GM19463 (cell line): ENCODE data around the gene HOXB6.

Experiments
- ATAC-seq: cut with Tn5 transposase; IDR thresholded peaks from one replicate; pipeline ENCODE4 v1.9.1; 2021; ENCODE audit warnings: mild to moderate bottlenecking, moderate library complexity; ENCODE audit not compliant: unreplicated experiment

The HOXB6 gene

DNA sequence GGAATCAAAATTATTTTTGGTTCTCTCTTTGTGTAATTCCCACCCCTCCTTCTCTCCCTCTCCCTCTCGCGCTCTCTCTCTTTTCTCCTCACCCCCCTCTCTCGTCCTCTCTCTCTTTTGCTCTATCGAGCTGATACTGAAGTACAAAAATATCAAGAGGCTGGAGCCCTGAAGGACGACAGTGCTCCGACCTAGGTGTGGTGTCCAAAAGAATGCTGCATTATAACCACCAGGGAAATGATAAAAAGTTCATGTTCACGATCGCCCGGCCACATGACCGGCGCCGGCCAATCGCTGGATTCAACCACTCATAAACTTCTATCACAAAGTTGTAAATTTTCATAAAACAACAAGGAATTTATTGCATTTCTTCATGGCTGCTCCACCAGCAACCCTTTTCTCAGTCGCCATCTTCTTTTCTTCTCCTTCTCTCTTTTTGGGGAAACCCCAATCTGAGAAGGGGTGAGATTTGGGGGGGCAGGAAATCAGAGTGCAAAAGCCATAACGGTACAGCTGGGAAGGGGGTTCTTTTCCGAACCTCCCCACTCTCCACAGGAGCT is at the start of gene HOXB6:
Gene HOXB6 (minus strand): TSS at position 217 of the 560 bp plus-strand sequence. CDS start 6,836 bp downstream, outside the sequence.
- no peak for ATAC-seq

DNA sequence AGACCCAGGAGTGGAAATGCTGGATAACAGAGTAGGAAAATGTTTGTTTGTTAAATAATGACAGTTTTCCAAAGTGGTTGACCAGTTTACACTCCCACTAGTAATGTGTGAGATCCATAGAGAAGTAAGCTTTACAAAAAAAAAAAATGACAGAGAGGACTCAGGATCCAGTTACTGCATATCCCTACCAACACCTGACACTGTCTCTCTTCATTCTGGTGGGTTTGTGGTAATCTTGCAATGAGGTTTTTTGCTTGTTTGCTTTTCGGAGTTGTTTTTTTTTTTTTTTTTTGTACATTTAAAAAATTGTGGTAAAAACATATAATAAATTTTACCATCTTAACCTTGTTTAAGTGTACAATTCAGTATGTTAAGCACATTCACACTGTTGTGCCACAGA is 45.0 kb upstream of the HOXB6 start:
- ATAC-seq = no peak

DNA sequence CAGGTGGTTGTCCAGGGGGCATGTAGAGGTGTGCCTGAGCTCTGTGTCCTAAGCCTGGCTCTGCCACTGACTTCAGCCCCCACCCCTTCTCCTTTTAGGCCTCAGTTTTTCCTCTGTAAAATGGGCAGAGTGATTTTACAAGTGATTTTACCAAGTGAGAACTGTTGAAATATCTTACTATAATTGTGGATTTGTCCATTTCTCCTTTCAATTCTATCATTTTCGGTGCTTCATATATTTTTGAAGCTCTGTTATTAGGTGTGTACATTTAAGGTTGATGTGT is 43.1 kb upstream of the HOXB6 start:
- ATAC-seq = no peak

DNA sequence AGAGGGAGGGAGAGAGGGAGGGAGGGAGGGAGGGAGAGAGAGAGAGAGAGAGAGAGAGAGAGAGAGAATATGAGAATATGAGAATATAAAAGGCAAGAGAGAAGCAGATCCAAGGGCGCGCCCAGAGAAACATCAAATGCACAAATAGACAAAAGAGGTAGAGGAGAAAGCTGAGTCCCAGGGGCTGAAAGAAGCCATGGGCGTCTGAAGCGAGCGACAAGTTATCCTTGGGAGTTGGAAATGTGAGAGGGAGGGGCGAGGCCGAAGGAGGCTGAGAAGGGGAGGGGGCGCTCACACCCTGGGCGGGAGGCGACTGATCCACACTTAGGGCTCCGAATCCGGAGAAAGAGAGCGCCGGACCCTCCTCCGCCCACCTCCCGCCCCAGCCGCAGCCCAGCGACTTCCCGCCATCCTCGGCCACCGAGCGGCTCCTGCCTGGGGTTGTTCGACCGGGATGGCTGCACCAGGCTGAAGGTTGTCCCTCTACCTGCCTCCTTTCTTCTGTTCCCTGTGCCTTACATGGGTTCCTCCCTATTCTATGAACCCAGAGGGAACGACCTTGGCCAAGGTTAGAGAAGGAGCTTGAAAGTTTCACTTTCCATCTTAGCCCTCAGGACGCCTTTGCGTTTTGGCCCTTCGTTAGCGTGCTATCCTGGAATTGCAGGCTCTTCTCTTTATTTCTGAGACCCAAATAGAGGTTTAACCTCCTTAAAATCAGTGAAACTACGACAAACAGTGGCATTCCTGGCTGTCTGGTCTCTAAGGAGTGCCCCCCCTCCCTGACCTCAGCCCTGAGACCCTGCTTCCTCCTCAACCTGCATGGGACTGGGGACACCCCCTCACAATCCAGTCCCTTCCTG is 42.5 kb upstream of the HOXB6 start:
- no peak for ATAC-seq

DNA sequence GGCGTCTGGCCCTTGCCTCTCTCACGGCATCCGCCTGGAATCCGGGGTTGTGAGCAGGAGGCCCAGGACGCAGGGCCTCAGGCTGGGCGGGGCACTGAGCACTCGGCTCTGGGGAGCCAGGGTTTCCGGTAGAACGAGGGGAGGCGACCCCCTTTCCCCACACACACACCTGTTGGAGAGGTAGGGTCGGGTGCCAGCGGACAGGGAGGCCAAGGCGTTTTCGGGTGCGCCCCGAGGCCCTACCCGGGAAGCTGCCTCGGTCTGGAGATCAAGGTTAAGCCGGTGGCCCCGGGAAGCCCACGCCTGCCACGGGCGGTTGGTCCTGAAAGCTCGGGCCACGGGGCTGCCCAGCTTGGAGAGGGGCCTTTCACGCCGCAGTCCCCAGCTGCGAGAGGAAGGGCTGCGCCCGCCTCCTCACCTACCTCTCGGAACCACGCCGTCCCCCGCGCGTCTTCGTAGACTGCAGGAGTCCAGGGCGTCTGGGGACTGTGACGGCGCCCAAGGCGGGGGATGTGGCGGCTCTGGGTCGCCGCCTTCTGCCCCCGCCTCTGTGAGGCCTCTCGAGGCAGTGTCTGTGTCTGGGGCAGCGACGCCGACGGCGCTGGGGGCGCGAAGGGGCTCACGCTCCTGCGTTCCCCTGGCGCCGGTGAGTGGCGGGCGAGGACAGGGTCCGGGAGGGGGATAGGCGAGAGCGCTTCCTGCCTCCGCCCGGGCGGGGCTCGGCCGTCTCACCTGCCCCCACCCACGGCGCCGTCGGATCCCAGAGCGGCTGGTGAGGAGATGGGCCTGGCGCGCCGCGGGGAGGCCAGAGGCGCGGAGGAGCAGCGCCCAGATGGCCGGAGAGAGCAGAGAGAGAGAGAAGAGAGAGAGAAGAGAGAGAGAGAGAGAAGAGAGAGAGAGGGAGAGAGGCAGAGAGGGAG is 41.7 kb upstream of the HOXB6 start:
- ATAC-seq = no peak

DNA sequence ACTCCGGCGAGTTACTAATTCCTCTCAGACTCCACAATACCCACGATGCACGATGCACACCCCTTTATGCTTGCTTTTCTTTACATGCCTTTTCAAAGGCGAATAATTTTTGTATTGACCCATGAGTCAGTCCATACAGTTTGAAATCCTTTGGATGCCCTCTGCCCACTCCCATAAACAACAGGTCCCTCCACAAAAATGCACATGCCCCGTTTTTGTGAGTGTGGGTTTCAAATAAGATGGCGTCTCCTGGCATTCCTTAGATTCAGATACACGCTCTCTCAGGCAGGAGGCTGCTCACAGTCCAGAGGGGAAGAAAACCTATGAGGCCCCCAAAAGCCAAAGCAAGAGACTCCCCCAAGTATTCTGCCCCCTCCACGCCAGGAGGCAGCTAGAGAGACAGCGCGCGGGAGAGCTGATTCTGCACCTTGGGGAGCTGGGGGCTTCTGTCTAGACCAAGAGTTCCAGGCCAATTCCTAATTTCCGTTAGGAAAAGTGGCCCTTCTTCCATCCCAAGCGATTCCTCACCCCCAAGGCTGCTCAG is 40.9 kb upstream of the HOXB6 start:
- no peak for ATAC-seq

DNA sequence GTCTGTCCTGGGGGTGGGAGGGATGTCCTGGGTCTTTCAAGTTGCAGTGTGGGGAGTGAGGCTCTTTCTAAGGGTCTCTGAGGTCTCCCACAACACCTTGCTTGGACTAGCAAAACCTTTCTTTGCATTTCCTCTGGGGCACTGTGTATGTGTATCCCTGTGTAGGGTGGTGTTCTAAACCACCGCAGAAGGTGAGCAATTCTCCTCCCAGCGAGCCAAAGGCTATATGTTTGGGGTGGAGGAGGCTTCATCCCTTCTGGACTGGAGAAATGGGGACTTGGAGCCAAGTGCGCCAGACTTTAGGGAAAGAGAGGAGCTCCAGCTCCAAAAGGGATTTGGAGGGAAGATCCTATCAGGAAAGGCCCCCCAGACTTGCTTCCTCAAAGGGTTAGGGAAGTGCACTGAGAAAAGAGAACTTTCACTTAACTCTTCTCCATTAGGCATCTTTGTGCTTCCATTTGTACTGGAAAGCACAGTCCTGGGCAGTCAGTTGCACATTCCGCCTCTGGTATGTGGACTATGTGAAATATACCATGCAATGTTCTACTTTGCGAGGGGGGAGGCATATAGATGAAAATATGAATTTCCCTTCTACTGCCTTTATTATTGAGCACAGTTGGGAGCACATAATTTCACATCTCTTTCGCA is 40.2 kb upstream of the HOXB6 start:
- ATAC-seq = no peak

DNA sequence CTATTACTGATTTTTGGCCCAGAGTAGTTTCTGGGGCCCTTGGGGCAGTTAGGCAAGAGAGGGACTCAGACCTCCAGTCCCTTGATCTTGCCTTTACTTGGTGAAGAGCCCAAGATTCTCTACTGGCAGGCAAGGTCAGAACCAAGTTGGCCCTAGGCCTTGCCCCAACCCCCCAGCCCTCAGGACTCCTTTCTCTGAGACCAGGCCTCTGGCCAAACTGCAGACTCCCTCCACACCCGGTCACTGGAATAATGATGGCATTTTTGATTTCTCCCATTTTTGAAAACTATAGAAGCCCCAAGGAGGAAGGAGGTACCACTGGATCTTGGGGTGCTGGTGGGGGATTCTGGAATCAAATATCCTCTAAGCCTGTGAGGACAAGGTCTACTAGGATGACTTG is 39.4 kb upstream of the HOXB6 start:
- ATAC-seq = no peak

DNA sequence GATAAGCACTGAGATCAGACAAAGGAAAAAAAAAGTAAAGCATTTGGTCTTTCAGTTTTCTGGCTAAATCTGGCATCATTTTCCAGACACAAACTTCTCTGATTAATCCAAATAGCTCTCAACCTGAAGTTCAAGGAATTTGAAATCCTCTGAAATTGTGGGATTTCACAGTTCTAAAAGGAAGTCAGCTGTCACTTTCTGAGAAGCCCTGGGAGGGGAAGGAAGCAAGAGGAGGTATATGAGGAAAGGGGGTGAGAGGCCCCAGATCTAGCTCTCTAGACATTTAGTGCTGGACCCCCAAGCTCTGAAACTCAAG is 38.9 kb upstream of the HOXB6 start:
- ATAC-seq = no peak

DNA sequence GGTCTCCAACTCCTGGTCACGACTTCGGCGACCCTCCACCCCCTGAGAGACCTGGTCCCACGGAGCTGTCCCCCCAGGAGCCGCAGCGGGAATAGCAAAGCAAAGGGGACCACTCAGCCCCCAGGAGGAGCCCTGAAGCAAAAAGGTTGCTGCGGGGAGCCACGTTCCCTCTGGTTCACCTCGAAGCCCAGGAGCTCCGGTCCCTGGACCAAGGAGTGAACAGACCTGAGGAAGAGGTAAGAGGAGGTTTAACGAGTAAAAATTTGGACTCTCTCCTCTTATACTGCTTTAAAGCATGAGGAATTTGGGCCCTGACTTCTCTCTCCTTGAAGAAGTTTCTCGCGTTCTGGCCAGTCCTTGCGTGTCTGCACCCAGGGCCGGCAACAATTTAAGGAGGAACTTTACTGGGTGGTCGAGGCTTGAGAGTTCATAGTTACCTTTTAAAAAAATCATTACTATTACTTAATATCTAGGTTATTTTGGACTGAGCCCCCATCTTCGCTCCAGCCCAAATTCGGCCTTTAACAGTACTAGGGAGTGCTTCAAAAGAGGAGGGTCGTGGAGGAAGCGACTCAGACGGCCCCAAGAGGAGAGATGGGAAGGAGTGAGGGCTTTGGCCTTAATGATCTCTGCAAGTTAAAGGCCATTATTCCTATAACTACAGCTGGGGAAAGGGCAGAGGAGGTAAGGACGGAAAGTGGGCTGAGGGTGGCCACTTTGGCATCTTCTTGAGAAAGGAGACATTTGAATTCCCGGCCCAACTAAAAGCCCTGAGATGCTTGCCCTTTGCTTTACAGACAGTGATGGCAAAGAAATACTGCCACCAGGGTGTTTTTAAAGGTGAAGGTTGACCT is 38.3 kb upstream of the HOXB6 start:
- no peak for ATAC-seq

DNA sequence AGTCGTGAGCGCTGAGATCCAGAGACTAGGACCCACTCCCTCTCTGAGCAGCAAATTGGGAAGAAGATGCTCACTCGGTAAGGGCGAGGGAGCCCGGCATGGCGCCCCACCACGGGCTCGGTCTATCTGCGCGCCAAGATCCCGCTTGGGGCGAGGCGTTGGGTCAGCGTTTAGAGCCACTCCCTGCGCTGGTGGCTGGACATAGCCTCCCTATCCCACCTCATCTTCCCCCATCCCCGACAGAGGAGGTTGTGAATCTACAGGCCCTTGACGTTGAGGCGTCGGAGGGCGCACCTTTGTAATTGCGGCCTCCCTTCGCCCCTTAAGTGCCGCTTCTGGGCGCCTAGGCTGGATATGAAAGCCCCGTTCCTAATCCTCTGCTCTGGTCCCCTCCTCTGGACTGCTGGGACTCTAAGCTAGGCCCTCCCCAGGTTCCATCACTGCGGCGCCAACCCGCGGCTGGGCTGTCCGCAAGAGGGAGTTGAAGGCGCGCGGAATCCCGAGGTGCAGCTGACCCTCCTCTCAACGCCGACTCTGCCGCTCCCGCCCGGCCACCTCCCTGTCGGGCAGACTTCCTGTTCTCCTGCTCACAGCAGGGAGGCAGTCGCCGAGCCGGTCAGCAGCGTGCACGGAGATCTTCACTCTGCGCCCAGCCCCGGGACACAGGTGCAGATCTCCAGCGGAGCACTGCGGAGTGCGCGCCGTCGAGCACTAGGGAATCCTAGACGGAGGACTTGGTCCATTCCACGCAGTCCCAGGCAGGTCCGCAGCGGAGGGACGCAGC is 37.5 kb upstream of the HOXB6 start:
- no peak for ATAC-seq

DNA sequence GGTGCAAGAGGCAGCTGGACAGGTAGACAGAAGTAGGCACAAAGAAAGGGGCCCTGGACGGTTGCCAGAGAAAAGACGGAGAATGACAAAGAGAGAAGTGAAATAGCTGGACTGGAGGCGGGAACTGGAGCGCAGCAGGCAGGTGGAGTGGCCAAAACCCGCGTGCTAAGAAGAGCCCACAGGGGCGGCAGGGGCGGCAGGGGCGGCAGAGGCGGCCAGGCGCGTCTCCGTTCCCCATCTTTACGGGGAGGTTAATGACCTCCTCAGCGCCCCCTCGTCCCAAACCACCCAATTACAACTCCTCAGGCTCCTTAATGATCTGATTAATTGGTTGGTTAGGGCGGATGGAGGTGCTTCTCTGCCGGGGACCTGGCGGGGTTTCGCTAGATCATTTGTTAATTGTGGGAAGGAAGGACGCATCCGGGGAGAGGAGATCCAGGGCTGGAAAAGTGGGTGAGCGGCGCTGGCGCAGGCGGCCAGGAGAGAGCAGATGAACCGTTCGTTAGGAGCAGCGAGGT is 36.8 kb upstream of the HOXB6 start:
- no peak for ATAC-seq

DNA sequence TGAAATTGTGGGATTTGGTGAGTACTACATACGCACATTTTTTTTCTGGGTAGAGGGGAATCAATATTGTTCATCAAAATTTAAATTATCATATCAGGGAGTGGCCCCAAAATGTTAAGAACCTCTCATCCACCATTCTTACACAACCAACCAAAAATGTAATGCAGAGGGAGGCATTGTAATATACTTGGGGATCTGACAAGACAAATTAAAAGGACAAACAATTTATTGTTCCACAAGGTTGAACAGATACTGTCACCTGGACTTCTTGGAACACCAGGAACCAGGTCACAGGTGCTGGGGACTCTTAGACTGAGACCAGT is 36.0 kb upstream of the HOXB6 start:
- ATAC-seq = no peak

DNA sequence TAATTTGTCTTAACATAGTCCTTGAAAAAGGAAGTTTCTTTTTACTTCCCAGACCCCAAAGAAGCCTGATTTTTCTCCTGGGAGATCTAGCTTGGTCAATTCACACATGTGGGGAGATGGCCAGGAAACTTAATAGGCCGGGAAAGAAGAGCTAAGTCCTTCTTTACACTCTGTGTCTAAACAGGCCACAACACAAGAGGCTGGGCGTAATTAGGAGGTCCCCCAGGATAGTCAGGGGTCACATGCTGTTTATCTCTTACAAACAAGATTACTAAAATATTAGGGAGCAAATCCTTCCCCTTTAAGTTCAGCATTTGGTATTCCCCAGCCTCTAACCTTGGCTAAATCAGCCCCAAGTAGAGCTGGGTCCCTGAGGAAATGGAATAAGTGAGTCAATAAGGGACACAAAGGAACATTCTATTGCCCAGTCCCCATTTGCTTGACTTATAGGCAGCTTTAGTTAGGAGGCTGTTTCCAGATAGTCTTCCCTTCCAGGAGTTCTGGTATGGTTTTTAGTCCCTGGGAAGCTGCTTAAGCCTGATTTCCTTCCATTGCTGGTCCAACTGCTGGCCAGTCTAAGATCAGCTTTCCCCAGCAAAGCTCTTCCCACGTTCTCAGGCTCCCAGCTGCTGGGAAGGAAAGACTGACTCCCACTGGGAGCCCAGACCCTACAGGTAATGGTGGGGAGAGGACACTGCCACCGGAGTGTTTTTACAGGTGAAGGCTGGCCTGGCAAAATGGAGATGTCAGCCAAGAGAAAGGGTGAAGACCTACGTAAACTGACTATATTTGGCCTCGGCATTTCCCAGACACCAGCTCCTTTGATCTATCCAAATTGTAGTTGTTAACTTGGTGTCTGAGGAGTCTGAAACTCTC is 35.4 kb upstream of the HOXB6 start:
- ATAC-seq = no peak

DNA sequence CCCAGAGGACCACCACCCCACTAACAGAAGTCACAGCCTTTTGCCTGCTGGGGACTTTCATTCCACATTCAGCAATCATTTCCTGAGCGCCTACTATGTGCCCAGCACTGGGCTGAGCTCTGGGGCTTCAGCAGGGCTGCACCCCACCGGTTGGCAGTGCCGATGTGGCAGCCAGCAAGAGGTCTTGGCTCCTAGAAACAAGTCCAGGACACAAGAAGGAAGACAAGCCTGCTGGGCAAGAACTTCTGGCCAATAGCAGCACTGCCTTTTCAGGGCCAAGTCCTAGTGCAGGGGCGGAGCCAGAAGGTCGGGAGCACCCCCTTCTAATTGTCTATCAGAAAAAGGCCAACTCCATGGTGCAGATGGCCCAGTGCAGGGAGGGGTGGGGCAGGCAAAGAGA is 34.4 kb upstream of the HOXB6 start:
- ATAC-seq = no peak

DNA sequence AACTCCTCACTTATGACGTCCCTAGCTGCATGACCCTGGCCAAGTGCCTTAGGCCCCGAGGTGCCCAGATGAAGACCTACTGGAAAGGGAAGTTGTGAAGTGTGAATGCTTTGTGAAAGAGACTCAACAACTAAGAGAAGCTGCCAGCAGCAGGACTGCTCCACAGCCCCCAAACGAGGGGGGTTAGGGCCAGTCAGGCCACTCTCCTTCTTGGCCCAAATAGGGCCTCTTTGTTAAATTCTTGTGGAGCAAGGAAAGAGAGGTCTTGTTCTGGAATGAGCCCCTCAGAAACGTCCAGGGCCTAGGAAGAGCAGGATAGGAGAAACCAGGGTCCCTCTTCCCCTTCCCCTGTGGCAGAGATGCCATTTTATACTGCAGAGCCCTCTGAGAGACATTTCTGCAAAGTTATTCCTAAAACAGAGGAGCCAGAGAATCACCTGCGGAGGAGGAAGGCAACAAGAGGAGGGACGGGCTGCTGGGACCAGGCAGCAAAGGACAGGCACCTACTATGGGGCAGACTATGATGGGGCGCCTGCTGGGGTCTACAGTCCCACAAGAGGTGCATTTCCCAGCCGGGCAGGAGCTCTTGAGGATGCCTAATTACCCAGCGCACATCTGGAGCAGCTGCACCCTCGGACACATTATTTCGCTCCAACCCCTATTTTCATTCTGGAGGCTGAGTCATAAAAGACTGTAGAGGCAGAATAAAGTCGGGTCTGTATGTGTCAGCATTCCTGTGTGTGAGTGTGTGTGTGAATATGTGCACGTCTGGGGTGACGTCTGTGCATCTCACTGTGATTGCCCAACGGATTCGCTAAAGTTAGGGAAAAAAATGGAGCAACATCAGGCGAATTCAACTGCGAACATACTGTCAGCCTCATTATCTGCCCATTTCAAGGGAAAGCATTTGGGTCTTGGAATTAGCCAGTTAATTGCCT is 32.8 kb upstream of the HOXB6 start:
- no peak for ATAC-seq
